ENCODE data around the gene DIP2C.
"Not testable (repeated sequence)": the region's sequence is repeated elsewhere in the genome, so short reads cannot be mapped to it uniquely, and the experiment has no call there.

Gene DIP2C

GRCh38 chr10:285216-285615 is 404.3 kb downstream of the DIP2C start:
- DNase-seq (ENCODE audit: low read depth in 1 of 2, low spot score in 1 of 2): no peak

DNA sequence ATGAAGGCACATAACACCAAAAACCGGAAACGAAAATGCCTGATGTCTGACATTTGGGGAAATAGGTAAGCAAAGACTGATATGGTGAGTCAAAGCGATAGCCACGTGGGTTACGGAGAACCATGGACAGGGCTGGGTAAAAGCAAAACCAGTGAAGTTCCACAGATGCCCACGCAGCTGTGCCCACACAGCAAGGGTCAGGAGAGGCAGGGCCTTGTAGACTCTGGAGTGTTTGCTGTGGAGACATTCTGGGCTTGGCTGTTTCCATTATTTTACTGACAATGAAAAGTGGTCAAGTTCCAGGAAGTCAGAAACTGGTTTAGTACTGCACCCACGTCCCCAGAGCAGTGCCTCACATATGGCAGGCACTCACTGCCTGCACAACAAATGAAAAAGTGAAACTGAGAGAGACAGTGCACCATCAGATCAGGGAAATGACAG is 405.5 kb downstream of the DIP2C start:
- peak in 1 of 2 donors; percentile 2 for DNase-seq (ENCODE audit: low read depth in 1 of 2, low spot score in 1 of 2)

- DNase-seq (ENCODE audit: low read depth in 1 of 2, low spot score in 1 of 2): no peak
Measured at GRCh38 chr10:283140-283479, 406.4 kb downstream of the DIP2C start.

- no peak for DNase-seq (ENCODE audit: low read depth in 1 of 2, low spot score in 1 of 2)
Measured at GRCh38 chr10:282294-283139, 407.0 kb downstream of the DIP2C start.

DNA sequence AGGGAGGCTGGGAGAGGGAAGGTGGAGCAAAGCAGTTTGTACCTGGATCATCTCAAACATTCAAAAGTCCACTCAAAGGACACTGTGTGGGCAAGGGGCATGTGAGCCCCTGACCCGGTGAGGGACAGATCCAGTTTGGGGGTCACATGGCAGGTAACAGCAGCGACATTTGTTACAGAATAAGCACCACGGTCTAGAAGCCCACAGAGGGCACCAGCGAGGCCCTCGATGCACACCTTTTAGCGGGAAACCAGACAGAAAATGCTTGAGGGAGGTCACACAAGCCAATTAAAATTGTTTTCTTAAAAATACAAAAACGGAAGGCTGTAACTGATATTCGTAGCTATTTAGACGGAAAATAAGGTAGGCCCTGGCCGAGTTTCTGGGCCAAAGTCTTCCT is 409.8 kb downstream of the DIP2C start:
- no peak for DNase-seq (ENCODE audit: low read depth in 1 of 2, low spot score in 1 of 2)

DNA sequence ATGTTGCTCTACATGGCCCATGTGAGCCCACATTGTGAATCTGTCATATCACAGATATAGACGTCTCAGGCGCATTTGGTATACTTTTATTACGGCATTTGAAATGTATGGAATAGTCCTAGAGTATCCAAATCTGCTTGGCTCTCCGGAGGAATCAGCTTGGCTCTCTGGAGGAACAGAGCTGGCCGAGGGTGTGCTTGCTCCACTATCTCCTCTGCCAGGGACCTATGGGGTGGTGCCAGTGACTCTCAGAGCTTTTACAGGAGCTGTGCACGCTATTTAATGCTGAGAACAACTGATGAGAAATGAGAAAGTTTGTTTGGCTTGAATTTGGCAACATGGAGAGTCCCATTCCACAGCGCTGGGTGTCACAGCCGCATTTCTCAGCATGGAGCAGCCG is 410.2 kb downstream of the DIP2C start:
- DNase-seq (ENCODE audit: low read depth in 1 of 2, low spot score in 1 of 2): no peak

DNA sequence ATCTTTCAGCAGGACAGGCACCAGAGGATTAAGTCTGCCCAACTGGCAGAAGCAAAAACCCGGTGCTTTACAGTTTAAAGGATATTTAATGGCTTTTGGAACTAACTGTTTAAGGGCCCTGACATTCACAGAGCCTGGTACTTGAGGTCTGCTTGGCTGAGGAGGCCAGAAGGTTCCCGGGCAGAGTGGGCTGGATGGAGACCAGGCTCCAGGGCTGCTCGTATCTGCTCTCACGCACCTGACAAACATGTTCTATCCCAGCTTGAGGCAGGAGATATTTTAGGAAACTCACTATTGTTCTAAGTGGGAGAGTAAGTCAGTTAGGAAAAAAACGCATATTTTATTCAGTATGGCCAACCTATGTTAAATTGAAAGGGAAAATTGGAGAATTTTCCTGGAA is 410.8 kb downstream of the DIP2C start:
- no peak for DNase-seq (ENCODE audit: low read depth in 1 of 2, low spot score in 1 of 2)

GRCh38 chr10:277963-278362 is 411.5 kb downstream of the DIP2C start:
- DNase-seq (ENCODE audit: low read depth in 1 of 2, low spot score in 1 of 2): no peak

DNA sequence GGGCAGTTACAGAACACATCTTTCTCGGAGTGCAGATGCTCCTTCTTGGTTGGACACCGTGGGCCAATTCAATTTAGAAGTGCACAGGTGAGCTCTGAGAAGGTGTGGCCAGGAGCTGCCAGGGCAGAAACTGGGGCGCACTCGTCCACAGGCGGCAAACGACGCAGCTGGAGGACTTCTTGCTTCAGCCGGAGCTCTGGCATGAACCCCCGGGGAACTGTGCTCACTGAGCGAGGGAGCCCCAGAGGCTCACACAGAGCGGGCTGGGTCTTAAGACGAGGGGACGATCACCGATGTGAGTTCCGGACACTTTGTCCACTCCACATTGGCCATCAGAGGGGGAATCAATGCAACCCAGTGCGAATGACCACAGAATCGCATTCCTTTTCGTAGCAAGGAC is 413.8 kb downstream of the DIP2C start:
- no peak for DNase-seq (ENCODE audit: low read depth in 1 of 2, low spot score in 1 of 2)

GRCh38 chr10:274866-275265 is 414.6 kb downstream of the DIP2C start:
- no peak for DNase-seq (ENCODE audit: low read depth in 1 of 2, low spot score in 1 of 2)

DNA sequence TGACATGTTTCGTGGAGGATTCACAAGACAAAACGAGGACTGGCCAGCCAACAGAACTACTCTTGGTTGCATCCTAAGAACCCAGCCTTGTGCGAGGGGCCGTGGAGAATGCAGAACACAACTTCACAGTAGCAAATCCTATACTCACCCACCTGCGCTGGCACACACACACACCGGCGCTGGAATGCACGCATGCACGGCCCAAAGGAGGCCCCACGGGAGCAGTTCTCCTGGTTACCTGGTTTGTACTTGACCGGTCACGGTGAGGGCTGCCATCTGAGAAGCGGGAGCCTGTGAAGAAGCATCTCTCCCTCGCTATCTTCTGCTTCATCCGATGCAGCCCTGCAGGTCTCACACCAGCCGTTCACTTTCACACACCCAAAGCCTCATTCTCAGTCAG is 416.4 kb downstream of the DIP2C start:
- DNase-seq (ENCODE audit: low read depth in 1 of 2, low spot score in 1 of 2): no peak

DNA sequence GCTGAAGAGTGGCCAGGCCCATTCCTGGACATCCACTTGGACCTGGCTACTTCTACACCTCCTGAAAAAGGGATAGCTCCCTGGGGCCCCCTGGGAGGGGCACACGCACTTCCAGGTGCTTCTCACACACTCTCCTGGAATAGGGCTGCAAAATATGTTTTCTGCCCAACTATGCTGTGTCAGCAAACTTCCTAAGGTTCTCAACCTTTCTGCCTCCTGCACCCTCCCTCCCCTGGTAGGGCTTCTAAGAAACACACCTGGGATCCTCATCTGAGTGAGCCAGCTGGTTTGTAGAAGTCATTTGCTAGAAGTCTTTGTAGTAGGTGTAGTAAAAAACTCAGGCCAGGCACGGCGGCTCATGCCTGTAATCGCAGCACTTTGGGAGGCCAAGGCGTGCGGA is 417.7 kb downstream of the DIP2C start:
- no peak for DNase-seq (ENCODE audit: low read depth in 1 of 2, low spot score in 1 of 2)

DNA sequence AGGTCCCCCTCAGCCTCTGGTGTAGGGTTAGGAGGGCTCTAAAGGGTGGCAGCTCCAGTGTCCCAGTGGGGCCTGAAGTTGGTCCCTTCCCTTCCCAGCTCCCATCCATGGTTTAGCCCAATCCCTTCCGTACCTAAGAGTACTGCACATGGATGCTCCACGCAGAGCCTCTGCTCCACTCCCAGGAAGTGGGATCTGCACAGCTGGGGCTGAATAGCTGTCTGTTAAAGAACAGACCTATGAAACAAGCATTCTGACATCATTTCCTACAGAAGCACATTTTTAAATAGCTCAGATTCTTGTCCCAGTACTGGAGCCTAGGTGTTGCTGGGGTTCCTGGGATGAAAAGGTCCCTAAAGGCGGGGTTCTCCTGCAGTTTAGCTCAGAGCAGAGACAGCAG is 418.3 kb downstream of the DIP2C start:
- no peak for DNase-seq (ENCODE audit: low read depth in 1 of 2, low spot score in 1 of 2)

- DNase-seq (ENCODE audit: low read depth in 1 of 2, low spot score in 1 of 2): no peak
Measured at GRCh38 chr10:269440-270074, 419.9 kb downstream of the DIP2C start.

GRCh38 chr10:267705-268104 is 421.8 kb downstream of the DIP2C start:
- no peak for DNase-seq (ENCODE audit: low read depth in 1 of 2, low spot score in 1 of 2)

GRCh38 chr10:266974-267425 is 422.5 kb downstream of the DIP2C start:
- no peak for DNase-seq (ENCODE audit: low read depth in 1 of 2, low spot score in 1 of 2)

- not testable (repeated sequence) for DNase-seq (ENCODE audit: low read depth in 1 of 2, low spot score in 1 of 2)
Measured at GRCh38 chr10:265816-266588, 423.5 kb downstream of the DIP2C start.

- not testable (repeated sequence) for DNase-seq (ENCODE audit: low read depth in 1 of 2, low spot score in 1 of 2)
Measured at GRCh38 chr10:265074-265440, 424.4 kb downstream of the DIP2C start.

DNA sequence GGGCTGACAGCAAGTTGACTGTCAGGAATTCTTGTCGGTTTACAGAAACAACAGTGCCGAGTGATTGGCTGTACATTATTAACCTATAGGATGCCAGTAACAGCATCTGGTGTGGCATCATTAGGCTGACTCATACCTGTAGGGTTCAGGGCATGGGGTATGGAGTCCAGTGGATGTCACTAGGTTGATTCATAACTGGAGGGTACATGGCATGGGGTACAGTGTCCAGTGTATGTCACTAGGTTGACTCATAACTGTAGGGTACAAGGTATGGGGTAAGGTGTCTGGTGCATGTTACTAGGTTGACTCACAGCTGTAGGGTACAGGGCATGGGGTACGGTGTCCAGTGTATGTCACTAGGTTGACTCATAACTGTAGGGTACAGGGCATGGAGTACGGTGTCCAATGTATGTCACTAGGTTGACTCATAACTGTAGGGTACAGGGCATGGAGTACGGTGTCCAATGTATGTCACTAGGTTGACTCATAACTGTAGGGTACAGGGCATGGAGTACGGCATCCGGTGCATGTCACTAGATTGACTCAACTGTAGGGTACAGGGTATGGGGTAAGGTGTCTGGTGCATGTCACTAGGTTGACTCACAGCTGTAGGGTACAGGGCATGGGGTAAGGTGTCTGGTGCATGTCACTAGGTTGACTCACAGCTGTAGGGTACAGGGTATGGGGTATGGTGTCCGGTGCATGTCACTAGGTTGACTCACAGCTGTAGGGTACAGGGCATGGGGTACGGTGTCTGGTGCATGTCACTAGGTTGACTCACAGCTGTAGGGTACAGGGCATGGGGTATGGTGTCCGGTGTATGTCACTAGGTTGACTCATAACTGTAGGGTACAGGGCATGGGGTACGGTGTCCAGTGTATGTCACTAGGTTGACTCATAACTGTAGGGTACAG is 425.1 kb downstream of the DIP2C start:
- not testable (repeated sequence) for DNase-seq (ENCODE audit: low read depth in 1 of 2, low spot score in 1 of 2)

GRCh38 chr10:260819-261429 is 428.5 kb downstream of the DIP2C start:
- no peak for DNase-seq (ENCODE audit: low read depth in 1 of 2, low spot score in 1 of 2)
